HG03439 (cell line): Measurements from ENCODE around the gene ZC3H10.
"Not testable (repeated sequence)": the region's sequence is repeated elsewhere in the genome, so short reads cannot be mapped to it uniquely, and the experiment has no call there.

Experiments
- ATAC-seq: cut with Tn5 transposase; IDR thresholded peaks from one replicate; pipeline ENCODE4 v1.9.1; 2021; ENCODE audit warnings: mild to moderate bottlenecking, moderate library complexity; ENCODE audit not compliant: unreplicated experiment

Gene ZC3H10, protein sequence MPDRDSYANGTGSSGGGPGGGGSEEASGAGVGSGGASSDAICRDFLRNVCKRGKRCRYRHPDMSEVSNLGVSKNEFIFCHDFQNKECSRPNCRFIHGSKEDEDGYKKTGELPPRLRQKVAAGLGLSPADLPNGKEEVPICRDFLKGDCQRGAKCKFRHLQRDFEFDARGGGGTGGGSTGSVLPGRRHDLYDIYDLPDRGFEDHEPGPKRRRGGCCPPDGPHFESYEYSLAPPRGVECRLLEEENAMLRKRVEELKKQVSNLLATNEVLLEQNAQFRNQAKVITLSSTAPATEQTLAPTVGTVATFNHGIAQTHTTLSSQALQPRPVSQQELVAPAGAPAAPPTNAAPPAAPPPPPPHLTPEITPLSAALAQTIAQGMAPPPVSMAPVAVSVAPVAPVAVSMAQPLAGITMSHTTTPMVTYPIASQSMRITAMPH

DNA sequence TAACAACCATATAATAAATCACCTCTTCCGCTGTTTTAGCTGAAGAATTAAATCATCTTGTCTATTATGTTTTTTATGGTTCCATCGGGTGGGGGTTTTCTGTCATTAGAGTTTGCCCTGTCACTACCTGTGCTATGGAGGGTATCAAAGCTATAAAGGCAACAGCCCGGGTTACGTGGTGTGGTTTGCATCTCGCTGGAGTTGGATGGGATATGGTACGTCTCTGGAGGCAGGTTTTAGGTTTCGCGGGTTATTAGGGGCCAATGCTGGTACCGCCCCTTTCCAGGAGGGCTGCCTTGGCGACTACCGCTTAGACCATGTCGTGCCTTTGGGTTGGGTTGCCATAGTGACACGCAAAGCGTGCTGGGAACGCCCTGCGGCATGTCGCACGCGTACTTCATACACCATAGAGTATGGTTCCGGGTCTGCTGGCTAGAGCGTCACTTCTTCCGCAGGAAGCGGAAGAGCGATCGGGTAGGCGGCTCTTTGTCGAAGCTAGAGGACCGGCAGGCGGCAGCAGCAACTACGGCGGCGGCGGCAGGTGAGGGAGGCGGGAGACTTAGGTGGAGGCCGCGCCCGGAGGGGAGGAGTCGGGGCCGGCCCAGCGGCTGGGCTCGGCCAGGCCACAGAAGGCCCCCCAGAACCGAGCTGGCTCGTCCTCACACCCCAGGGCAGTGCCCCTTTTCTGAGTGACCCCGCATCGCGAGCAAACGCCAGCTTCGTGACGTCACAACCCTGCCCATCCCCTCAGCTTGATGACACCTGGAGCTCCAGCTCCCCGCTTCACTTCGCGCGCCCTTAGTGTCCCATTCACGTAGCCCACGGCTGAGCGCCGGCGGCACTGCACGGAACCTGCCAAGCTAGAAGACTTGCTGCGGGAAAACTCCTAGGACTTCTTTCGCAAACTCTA, at the start of gene ZC3H10:
Gene ZC3H10, plus strand, starts transcription at position 489 of the 910 bp plus-strand sequence. CDS start 2,297 bp downstream, outside the sequence.
- peak; percentile 78 for ATAC-seq

DNA sequence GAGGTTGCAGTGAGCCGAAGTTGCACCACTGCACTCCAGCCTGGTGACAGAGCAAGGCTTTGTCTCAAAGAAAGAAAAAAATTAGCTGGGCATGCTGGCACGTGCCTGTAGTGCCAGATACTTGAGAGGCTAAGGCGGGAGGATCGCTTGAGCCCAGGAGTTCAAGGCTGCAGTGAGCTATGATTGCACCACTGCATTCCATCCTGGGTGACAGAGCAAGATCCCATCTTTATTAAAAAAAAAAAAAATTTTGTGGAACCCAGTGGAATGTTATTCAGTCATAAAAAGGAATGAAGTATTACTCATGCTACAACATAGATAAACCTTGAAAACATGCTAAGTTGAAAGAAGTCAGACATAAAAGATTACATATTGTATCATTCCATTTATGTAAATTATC, 46.4 kb upstream of the ZC3H10 start:
- ATAC-seq: no peak

DNA sequence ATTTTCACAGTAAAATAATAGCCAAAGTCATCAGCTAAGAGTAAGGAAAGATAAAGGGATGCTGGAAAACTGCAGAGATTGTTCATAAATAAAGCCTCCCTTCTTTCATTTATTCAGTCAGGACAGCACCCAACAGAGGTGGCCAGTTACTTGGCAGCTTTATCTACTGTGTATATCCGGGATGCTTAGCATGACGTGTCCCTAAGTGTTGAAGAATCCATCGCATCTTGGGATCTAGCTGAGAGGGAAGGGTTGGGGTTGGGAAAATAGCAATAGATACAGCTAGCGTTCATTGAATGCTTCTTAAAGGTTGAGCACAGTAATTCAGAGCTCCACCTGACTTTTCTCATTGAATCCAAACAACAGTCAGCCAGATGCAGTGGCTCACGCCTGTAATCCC, 43.7 kb upstream of the ZC3H10 start:
- ATAC-seq: no peak

DNA sequence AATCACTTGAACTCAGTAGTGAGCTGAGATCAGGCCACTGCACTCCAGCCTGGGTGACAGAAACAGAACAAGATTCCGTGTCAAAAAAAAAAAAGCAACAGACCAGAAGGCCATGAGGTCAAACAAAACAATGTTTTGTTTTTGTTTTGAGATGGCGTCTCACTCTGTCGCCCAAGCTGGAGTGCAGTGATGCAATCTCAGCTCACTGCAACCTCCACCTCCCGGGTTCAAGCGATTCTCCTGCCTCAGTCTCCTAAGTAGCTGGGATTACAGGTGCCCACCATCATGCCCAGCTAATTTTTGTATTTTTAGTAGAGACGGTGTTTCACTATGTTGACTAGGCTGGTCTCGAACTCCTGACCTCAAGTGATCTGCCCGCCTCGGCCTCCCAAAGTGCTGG, 40.1 kb upstream of the ZC3H10 start:
- not testable (repeated sequence) for ATAC-seq

DNA sequence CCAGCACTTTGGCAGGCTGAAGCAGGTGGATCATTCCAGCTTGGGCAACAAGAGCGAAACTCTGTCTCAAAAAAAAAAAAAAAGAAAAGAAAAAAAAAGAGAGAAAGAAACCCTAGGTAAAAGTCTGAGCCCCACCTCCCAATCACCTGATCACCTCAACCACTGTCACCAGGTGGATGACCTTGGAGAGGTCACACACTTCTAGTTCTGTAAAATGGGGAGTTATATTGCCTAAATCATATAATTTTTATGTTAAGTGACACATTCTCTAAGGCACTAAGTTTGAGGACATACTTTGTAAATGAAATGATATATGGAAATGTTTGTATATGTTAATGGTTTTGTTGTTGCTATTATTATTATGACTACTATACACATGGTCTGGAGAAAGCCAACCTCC, 39.6 kb upstream of the ZC3H10 start:
- ATAC-seq: no peak

DNA sequence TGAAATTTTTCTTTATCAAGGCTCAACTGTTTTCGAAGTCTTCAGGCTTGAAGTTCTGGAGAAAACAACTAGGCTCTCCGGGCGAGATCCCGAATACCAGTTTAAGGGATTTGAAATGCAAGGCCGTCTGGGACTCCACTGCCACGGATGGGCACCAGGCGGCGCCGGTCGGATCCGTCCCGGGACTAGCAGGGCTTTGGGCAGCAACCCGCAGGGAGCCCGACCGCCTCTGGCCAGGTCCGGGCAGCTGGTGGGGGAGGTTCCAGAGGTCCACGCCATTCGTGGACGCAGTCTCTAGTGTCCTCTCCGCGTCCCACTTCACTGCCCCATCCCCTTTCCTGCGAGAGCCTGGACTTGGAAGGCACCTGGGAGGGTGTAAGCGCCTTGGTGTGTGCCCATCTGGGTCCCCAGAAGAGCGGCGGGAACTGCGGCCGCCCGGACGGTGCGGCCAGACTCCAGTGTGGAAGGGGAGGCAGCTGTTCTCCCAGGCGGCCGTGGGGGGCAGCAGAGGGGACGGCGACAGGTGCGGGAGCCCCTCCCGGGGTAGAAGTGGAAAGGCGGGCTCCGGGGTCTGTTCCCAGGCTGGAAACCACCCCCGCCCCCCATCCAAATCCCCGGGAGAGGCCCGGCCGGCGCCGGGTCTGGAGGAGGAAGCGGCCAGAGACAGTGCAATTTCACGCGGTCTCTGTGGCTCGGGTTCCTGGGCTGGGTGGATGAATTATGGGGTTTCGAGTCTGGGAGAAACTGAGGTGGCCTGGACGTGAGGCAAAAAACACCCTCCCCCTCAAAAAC, 38.9 kb upstream of the ZC3H10 start:
- ATAC-seq: peak; percentile 62

DNA sequence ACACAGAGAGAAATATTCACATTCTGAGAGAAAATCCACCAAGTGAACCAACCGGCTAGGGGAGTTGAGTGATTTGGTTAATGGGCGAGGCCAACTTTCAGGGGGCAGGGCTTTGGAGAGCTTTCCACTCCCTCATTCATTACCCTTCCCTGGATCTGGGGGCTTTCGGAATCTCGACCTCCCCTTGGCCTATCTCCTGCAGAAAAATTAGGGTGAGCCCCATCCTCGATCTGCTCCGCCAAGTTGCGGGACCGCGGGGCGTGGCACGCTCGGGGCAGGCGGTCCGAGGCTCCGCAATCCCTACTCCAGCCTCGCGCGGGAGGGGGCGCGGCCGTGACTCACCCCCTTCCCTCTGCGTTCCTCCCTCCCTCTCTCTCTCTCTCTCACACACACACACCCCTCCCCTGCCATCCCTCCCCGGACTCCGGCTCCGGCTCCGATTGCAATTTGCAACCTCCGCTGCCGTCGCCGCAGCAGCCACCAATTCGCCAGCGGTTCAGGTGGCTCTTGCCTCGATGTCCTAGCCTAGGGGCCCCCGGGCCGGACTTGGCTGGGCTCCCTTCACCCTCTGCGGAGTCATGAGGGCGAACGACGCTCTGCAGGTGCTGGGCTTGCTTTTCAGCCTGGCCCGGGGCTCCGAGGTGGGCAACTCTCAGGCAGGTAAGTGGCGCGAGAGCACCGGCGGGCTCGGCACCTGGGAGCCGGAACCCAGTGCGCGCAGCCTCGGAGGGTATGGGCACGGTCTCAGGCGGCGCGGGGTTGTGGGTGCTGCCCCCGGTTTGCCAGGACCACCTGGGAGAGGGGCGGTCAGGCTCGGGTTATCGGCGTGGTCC, 38.1 kb upstream of the ZC3H10 start, which contains the start of gene ERBB3:
Gene ERBB3, plus strand, starts transcription at position 443 of the 833 bp plus-strand sequence. Its CDS starts 136 bp downstream, at position 579.
- ATAC-seq: peak; percentile 31

DNA sequence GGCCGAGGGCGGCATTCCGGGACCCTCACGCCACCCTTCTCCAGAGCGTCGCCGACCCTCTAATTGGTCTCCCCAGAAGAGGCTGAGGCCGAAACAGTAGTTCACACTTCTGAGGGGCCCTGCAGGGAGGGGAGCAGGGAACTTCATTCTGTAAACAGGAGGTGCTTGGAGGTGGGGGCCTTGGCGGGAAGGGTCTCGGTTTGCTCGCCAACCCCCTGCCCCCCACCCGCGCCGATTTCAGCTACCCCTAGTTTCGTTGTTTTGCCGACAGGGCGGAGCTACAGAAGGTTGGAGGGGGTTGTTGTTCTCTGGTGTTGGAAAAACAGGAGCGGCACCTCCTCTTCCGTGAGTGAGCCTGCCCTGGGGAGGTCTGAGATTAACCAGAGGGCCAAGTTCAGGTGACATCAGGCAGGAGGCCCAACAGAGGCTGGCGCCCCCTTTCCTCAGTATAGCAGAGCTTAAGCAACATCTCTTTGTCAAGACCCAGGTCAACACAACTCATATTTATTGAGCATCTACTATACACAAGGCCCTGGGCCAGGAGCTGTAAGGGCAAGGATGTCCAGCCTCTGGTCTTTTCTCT, 37.4 kb upstream of the ZC3H10 start:
- ATAC-seq: no peak

DNA sequence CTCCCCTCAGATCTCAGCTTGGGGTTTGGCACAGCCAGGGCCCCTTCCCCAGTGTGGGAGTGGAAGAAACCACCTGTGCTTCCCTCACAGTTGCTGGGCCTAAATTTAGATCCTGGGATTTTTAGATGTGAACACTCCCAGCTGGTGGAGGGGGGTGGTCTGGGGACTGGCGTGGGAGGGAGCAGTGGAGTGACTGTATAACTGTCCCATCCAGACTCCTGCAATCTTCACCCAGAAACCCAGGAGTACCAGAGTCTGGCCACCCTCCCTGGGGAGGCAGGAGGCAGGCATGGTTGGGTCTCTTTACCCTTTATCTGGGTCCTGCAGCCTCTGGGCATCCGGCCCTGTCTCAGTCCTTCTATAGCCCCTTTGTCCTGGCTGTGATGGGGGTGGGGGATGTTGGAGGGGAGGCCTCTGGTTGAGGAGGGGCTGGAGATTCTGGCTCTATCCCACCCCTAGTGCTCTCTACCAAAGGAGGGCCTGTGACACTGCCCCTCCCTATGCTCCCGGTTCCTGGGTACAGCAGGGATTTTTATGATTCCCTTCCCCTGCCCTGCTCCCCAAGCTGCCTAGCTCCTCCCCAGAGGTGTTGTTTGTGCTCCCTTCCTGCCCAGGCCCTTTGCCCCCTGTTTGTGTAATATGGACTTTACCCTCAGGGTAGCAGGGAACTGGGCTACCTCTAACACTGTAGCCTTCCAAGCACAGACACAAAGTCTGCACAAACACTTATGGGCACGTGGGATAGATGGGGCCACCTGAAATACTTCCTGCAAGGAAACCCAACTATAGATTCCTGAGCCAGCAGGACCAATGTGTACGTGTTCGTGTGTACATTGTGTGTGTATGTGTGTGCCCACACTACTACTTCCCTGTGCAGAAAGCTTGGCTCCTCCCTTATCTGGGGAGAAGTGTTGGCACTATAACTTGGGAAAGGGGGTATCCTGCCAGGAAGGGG, 36.4 kb upstream of the ZC3H10 start:
- no peak for ATAC-seq

DNA sequence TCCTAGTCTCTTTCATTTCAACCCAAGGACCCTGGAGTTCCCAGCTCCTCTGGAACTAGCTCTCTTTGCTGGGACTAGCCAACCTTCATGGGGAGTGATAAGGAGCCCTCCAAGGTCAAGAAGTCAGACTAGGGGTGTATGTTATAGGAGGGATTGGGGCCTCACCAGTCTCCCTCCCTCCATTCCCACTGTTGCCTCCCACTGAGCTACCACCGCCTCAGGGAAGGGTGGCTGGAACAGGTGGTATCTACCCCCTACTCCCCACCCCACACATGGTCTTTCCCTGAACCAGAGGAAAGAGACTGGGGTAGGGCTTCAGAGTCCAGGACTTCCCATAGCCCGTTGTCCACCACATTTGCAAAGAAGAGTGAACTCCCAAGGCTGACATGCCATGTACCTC, 35.7 kb upstream of the ZC3H10 start:
- no peak for ATAC-seq

DNA sequence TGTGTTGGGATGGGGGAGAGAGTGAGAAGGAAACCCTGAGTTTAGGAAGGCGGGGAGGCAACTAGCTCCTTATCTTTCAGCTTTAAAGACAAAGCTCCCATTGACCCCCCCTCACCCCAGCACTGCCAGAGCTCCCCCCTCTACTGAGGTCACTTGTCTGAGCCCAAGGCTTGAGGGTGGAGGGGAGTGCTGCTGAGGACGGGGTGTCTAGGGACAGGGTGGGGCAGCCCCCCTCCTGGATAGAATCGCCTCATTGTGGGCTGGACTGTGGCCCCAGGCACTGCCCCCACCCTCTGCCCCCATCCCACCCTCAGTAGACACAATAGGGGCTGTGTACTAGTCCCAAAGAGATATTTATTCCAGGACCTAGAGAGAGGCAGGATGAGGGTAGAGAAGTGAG, 35.1 kb upstream of the ZC3H10 start:
- ATAC-seq: no peak

DNA sequence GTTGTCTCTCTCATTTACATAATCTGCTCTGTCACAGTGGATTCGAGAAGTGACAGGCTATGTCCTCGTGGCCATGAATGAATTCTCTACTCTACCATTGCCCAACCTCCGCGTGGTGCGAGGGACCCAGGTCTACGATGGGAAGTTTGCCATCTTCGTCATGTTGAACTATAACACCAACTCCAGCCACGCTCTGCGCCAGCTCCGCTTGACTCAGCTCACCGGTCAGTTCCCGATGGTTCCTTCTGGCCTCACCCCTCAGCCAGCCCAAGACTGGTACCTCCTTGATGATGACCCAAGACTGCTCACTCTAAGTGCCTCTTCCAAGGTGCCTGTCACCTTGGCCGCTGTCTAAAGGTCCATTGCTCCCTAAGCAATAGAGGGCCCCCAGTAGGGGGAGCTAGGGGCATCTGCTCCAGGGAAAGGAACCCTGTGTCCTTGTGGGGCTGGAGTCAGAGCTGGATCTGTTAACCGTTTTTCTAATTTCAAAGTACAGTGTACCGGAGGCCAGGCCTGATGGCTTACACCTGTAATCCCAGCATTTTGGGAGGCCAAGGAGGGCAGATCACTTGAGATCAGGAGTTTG, 33.0 kb upstream of the ZC3H10 start:
- ATAC-seq: no peak

DNA sequence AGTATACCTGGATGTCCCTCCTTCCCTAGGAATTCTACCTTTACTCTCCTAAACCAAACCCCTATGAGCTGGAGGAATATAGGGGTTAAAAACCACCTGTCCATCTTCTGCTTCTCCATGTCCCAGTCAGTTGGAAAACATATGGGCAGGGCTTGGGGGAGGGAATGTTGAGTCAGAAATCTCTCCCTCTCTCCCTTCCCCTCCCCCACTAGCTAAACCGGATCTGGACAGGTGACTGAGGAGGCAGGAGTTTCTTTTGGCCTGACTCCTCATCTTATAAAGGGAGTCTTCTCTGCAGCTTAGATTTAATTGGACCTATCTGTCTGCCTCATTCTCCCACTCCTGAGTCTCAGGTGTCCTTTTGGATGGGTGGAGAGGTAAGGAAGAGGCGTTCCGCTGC, 32.0 kb upstream of the ZC3H10 start:
- ATAC-seq: no peak

DNA sequence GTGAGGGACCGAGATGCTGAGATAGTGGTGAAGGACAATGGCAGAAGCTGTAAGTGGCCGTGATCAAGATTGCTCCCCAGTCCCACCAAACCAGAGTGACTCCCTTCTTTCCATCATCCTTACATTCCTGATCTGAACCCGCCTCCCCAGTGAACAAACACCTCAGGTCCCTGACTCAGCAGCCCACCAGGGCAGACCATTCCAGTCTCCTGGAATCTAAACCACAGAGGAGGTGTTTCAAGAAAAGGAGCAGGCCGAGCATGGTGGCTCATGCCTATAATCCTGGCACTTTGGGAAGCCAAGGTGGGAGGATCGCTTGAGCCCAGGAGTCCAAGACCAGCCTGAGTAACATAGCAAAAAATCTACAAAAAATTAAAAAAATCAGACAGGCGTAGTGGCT, 31.5 kb upstream of the ZC3H10 start:
- ATAC-seq: no peak

DNA sequence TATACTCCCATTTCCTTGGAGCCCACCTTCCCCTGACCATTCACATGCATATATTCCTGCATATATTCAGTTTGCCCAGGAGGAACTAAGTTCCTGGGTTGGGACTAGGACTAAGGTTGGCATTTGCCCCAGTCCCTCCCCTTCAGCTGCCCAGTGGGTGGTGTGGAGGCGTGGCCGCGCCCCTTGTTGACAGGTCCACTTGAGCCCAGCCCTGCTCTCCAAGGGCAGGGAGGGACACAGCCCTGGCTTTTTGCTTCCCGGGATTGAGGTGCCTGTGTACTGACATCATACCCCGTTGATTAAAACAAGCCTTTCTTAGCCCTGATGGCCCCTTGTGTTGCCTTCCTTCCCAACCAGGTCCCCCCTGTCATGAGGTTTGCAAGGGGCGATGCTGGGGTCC, 30.8 kb upstream of the ZC3H10 start:
- no peak for ATAC-seq

DNA sequence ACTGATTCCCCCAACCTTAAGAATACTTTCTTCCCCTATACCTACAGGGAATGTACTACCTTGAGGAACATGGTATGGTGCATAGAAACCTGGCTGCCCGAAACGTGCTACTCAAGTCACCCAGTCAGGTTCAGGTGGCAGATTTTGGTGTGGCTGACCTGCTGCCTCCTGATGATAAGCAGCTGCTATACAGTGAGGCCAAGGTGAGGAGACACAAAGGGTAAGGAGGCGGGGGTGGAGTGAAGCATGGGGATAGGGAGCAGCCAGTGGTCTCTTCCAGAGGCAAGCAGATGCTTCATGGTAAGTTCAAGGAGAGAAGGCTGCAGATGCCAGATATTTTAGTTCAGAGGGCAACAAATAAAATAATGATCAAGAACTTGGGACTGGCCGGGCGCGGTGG, 20.3 kb upstream of the ZC3H10 start:
- ATAC-seq: no peak

DNA sequence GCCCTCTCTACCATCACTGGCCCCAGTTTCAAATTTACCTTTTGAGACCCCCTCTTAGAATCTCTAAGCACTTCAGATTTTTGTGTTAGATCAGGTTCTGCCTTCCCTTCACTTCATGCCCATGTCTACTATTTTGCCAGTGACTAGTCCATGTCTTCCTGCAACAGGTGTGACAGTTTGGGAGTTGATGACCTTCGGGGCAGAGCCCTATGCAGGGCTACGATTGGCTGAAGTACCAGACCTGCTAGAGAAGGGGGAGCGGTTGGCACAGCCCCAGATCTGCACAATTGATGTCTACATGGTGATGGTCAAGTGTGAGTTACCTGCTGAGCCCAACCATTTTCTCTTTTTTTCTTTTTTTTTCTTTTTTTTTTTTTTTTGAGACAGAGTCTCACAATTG, 19.5 kb upstream of the ZC3H10 start:
- ATAC-seq: no peak

DNA sequence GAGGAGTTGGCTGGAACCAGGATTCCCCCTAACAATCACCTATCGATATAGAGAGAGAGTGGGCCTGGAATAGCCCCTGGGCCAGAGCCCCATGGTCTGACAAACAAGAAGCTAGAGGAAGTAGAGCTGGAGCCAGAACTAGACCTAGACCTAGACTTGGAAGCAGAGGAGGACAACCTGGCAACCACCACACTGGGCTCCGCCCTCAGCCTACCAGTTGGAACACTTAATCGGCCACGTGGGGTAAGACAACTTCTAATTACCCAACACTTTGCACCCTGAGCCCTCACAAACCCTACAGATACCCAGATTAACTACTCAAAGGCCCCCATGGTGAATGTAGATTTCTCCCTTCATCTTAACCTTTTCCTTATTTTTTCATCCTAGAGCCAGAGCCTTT, 18.3 kb upstream of the ZC3H10 start:
- no peak for ATAC-seq
